ENCODE data around the gene CBLL1.

Gene CBLL1

DNA sequence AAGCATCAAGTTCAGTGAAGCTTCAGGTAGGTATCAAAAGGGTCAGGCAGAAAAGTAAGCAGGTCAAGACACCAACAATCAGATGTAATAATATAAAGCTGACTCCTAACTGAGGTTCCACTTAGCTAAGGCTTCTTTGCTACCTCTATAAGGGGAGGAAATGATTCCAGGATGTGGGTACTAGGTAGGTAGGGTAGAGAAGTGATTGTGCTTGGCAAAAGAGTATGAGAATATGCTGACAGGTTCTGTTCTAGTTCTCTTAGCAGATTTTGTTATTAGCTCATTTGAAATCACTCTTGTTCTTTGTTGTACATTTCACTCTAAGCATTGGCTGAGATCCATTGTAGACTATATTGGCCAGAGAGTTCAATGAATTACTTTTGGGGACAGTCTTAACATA, 40.7 kb upstream of the CBLL1 start:
- no peak overlapping the region for H3K4me3 ChIP-seq (ENCODE audit: control insufficient read depth, low read depth, low read length)

GRCh38 chr7:107703872-107704271, 40.1 kb upstream of the CBLL1 start:
- no peak overlapping the region for H3K4me3 ChIP-seq (ENCODE audit: control insufficient read depth, low read depth, low read length)
- DNase-seq (ENCODE audit: low read depth): no peak
- TF ChIP-seq, protein P1, sequence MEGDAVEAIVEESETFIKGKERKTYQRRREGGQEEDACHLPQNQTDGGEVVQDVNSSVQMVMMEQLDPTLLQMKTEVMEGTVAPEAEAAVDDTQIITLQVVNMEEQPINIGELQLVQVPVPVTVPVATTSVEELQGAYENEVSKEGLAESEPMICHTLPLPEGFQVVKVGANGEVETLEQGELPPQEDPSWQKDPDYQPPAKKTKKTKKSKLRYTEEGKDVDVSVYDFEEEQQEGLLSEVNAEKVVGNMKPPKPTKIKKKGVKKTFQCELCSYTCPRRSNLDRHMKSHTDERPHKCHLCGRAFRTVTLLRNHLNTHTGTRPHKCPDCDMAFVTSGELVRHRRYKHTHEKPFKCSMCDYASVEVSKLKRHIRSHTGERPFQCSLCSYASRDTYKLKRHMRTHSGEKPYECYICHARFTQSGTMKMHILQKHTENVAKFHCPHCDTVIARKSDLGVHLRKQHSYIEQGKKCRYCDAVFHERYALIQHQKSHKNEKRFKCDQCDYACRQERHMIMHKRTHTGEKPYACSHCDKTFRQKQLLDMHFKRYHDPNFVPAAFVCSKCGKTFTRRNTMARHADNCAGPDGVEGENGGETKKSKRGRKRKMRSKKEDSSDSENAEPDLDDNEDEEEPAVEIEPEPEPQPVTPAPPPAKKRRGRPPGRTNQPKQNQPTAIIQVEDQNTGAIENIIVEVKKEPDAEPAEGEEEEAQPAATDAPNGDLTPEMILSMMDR (conservative IDR thresholded peaks at IDR 0.05; ENCODE audit: control insufficient read depth, insufficient read depth, low read depth, low read length): no peak

More for the DNA sequence above, 40.7 kb upstream of the CBLL1 start:
- TF ChIP-seq, protein P1 (conservative IDR thresholded peaks at IDR 0.05; ENCODE audit: control insufficient read depth, insufficient read depth, low read depth, low read length): no peak
- DNase-seq (ENCODE audit: low read depth): no peak

GRCh38 chr7:107708956-107709355, 35.0 kb upstream of the CBLL1 start:
- TF ChIP-seq, protein P1 (conservative IDR thresholded peaks at IDR 0.05; ENCODE audit: control insufficient read depth, insufficient read depth, low read depth, low read length): no peak
- peak; percentile 46 for DNase-seq (ENCODE audit: low read depth)

DNA sequence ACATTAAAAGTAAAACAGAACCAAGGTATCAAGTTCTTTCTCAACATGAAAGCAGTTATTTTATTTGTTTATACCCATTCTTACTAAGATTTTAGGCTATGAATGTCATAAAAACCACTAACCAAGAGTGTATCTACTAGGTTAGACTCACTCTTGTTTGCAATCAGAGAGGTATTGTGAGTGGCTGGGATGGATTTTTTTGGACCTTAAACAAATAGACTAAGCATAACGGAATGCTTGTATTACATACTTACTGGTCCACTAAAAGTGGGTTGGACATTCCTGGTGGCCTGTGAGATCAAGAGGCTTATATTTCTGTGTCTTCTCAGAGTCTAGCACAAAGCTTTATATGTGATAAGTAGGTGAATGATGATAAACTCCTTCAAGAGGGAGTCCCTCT, 32.6 kb upstream of the CBLL1 start:
- TF ChIP-seq, protein P1 (conservative IDR thresholded peaks at IDR 0.05; ENCODE audit: control insufficient read depth, insufficient read depth, low read depth, low read length): no peak
- DNase-seq (ENCODE audit: low read depth): peak; percentile 38
- H3K4me3 ChIP-seq (ENCODE audit: control insufficient read depth, low read depth, low read length): no peak overlapping the region

More at GRCh38 chr7:107708956-107709355, 35.0 kb upstream of the CBLL1 start:
- H3K4me3 ChIP-seq (ENCODE audit: control insufficient read depth, low read depth, low read length): no peak overlapping the region

GRCh38 chr7:107712025-107712424, 31.9 kb upstream of the CBLL1 start:
- TF ChIP-seq, protein P1 (conservative IDR thresholded peaks at IDR 0.05; ENCODE audit: control insufficient read depth, insufficient read depth, low read depth, low read length): no peak
- DNase-seq (ENCODE audit: low read depth): no peak
- H3K4me3 ChIP-seq (ENCODE audit: control insufficient read depth, low read depth, low read length): no peak overlapping the region

GRCh38 chr7:107712896-107713295, 31.0 kb upstream of the CBLL1 start:
- DNase-seq (ENCODE audit: low read depth): no peak
- H3K4me3 ChIP-seq (ENCODE audit: control insufficient read depth, low read depth, low read length): no peak overlapping the region
- TF ChIP-seq, protein P1 (conservative IDR thresholded peaks at IDR 0.05; ENCODE audit: control insufficient read depth, insufficient read depth, low read depth, low read length): no peak

DNA sequence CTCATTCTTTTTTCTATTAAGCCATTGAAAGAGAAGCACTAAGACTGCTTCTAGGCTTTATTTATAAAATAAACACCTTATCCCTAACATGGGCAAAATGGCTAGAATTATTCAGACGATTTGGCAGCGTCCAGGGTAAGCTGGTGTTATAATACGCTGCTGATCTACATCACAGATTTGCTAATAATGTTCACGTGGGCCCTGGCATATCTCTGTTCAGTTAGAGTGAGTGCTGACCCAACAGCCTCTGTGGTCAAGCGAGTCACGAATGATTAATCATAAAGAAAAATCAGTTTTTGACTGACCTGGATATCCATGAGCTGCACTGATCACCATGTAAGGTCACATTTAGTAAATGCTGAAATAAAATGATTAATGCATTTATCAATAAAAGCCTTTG, 28.4 kb upstream of the CBLL1 start:
- TF ChIP-seq, protein P1 (conservative IDR thresholded peaks at IDR 0.05; ENCODE audit: control insufficient read depth, insufficient read depth, low read depth, low read length): no peak
- H3K4me3 ChIP-seq (ENCODE audit: control insufficient read depth, low read depth, low read length): no peak overlapping the region
- peak; percentile 63 for DNase-seq (ENCODE audit: low read depth)

Data from fibroblast of mammary gland (primary cell).